Measurements from ENCODE around the gene SMOC1.

DNA sequence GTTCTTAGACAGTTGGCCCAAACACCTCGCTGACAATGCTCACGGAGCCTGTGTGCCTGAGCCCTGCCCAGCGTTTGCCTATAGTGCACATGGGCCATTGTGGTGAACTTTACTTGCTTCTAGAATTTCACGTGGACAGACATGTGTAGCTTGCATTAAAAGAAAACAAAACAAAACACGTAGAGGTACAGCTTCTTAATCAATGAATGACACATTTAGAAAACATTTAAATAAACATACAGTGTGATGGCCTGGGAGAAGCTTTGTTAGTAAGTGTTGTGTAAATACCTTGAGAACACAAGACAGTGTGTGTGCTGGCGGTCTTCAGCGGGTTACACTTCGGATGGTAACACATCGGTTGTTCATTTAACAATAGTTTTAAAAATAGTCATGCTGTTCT is 38.1 kb downstream of the SMOC1 start:
- TF ChIP-seq POLR2AphosphoS5 (IDR thresholded peaks at IDR 0.05; ENCODE audit: low read depth, low read length) (no peak), POLR2A (IDR thresholded peaks at IDR 0.05; ENCODE audit: low read depth, low read length) (no peak), TAF1 (IDR thresholded peaks at IDR 0.05; ENCODE audit: low read depth, low read length) (no peak)
